NCI-H510A (cell line): ENCODE measurements around the gene EFEMP1.

Source experiments
- DNase-seq: peaks from one replicate; lab custom pipeline; 2025; lab: John Stamatoyannopoulos, UW

Gene EFEMP1

DNA sequence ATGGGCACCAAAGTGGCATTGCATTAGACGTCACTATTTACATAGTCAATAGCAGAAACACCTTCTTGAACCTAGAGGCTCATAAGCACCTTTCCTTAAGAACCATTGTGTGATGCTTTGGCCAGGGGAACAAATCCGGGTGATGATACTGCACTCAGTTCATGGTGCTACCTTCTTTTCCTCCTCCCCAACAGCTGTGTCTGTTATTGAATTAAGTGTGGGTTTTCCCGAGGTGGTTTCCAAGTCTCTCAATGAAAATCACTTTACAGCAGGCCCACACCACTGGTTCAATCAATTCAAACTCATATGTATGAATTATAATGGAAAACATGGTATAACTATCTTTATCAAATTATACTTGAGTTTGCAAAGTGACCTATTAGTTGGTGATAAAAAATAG is 9.3 kb upstream of the EFEMP1 start:
- no peak for DNase-seq

DNA sequence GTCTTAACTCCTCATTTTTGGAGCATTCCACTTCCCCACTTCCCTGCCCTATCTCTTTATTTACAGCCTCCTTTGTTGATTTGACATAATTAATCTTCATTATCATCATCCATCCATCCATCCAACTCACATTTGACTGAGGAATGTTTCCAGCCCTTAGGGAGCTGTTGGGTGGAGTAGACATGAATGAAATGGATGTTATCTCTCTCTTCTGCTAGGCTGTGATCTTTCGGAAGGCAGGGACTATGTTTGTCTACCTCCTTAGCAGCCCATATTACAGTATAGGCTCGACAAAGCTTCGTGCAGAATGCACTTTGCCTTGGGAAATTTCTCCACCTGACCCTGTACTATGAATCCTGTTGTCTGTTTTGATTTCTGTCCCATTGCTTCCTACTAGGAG is 7.7 kb upstream of the EFEMP1 start:
- DNase-seq = no peak

DNA sequence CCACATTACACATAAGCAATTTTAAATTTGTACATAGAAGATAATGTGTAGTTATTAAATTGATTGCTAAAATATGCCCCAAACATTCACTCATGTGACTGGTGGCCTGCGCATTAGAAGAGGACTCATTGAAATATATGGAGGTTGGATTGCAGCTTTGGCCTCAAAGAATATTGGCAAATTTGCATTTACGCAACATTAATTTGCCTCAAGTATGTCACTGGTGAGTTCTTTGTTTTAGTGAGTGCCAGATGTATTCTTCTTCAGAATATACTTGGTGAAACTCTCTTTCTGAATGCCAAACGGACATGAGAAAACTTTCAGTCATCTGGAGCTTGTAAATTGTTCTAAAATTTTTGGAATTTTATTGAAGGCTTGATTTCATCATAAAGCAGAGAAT is 5.9 kb upstream of the EFEMP1 start:
- DNase-seq = no peak

DNA sequence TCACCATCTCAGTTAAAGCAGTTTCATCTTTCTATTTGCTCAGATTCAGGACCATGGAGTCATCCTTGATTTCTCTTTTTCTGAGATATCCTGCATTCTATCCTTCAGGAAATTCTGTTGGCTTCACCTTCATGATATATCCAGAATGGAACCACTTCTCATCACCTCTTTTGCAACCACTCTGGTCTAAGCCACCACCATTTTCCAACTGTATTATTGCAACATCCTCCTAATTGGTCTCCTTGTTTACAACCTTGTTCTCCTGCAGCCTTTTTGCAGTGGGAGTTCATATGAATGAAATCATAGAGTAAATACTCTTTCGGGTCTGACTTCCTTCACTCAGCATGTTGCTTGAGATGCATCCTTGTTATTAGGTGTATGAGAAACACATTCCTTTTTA is 3.4 kb upstream of the EFEMP1 start:
- DNase-seq = no peak

DNA sequence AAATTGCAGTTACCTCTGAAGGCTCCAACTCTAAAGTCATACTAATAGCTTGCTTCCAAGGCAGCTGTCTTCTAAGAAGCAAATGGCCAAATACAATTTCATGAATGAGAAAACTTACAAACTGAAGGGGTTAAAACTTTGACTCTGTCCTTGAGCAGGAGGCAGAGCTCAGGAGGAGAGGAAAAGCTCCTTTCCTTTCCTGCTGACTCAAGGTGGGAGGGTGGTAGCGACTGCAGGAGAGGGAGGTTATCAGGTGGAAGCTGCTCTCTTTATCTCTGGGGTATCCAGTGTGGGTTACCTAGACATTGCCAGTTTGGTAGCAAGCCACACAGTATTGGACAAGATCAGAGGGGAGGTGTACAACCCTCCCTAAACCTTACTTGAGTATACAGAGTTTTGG is 2.7 kb upstream of the EFEMP1 start:
- DNase-seq = no peak

DNA sequence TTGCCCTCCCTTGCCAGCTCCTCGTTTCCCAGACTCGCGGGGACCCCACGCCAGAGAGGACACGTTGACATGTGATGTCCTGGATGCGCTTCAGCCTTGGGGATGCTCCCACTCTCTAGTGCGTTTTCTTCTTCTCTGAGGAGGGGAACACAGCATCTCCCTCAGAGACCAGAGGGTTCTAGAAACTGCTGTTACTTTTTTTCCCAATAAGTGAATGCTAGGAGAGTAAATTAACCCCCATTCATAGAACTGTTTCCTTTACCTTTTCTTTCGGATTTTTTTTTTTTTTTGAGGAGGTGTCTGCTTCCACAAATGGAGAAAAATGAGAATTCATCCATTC is 370 bp upstream of the EFEMP1 start:
- no peak for DNase-seq

DNA sequence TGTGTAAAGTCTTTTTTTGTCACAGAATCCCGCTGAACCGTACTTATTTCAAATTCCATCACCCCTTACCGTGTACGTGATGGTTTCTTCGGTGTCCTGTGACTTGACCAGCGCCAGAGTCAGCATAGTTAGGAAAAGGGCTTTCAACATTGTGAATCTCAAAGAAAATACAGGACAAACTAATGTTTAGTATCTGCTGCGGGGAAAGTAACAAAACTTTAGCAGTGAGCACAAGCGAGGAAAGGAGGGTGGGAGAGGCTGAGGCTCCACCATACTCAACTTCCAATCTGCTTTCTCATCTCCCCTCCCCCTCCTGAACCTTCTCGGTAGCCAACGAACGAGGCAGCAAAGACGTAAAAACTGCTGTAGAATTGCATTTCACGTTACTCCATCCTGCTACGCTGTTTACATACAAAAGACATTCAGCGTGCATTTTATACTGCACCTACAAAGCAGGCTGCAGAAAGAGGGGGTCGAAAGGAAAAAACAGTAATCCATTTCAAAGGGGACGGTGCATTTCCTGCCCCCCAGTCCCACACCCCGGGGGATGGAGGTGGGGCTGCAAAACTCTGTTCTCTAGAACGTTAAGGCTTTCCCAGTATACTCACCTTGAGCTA is 1.2 kb downstream of the EFEMP1 start:
- DNase-seq = no peak

DNA sequence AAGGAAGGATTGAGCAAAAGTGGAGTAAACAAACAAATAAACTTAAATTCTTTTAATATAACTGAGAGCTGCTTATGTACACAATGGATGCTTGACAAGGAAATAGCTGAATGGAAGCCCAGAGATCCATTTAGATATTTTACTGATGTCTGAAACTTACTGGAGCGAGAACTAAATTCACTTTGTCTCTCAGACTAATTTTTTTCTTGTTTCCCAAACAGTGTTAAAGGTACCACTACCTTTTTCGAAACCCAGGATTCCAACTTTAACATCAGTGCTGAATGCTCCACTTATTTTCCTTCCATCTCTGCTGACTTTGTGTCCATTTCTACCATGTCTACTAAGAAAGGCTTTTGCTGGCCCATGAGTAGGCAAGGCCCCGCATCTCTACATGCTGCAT is 4.0 kb downstream of the EFEMP1 start:
- no peak for DNase-seq

DNA sequence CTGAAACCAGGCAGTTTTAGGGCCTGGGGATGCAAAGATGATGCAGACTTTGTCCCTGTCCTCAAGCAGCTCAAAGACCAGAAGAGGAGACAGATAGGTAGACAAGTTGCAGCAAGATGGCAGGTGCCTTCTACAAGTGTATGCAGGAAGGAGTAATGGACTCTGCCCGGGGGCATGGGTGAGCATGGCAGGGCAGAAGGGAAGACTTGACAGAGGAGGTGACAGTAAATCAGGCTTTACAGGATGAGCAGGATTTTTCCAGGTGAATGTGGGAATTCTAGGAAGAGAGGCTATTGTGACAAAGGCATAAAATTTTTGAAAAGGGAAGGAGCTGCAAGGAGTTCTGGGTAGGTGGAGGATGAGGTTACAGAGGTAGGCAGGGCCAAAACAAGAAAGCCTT is 4.7 kb downstream of the EFEMP1 start:
- no peak for DNase-seq

DNA sequence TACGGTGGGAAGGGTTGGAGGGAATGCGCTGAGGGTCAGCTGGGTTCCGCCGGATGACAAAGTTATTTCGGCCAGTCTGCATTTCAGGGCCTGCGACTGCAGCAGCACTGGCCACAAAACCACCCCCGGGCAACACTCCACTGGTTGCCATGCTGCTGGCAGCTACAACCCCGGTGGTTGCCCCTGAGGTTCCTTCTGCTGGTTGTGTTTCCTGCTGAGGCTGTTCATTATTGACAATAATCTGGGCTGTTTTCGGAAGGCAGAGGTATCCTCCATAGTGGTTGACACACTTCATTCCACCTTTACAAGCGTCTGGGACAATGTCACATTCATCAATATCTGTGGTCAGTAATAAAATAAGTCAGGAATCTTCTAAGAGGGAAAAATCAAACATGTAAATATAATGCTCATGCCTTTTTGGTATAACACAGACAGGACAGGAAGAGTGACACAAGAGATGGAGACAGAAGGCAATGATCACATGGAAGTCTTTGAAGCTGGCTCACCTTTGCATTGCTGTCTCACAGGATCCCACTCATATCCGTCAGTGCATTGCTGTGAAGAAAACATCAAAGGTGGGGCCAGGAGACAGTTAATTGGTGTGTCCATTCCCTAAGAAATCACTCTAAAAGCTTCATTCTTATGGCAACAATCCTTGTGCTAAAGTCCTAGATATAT is 5.7 kb downstream of the EFEMP1 start:
- no peak for DNase-seq

DNA sequence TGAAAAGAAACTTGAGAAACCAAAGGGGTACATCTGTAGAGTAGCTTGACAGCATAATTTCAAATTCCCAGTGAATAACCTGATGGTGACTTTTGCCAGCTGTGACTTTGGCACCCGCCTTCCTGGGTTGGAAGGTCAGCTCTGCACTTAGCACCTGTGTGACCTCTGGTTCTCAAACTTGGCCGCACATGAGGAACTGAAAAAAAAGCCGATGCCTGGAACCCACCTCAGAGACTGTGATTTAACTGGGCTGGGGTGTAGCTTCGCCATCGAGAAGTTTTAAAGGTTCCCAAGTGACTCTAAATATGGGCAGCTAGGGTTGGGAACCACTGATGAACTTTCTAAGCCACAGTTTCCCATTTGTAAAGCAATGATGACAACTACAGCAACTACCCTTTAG is 6.5 kb downstream of the EFEMP1 start:
- DNase-seq = no peak

DNA sequence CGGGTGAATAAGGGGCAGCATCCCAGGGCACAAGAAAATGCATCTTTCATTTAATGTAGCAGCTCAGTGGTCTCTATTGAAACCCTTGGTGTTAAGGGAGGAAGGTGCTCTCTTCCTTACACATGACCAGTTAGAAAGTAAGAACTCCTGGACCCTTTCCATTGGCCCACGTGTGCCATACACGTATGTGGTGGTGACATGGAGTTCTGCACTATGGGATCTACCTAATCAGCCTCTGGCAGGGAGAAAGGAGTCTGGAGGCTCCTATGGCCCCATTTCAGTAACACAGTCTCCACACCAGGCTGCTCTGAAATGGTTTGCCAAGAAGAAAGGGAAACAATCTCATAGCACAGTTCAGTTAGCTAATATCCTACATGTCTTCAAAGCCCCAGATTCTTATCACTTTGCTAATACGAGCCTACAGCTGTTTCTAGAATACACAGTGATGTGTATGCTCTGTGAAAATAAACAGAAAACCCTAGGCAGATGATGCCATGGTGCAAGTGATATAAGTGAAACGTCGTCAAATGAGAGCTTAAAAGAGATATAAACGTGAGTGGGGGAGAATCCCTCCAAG is 7.0 kb downstream of the EFEMP1 start:
- DNase-seq = no peak

DNA sequence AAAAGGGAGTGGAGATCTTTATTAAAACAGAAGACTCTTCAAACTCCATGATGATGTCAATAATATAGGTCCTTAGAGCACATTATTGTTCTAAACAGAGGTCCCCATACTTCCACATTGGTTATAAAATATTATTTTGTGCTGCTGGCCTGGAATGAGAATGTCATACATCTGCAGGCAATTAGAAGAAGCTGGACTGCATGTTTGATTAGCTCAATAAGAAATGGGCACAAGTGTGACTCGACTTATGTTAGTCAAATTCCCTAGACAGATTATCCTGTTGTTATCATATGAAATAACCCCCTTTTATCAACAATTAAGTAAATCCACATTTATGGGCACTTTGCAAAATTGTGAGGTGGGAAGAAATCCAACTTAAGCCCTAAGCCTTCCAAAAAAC is 8.8 kb downstream of the EFEMP1 start:
- no peak for DNase-seq

DNA sequence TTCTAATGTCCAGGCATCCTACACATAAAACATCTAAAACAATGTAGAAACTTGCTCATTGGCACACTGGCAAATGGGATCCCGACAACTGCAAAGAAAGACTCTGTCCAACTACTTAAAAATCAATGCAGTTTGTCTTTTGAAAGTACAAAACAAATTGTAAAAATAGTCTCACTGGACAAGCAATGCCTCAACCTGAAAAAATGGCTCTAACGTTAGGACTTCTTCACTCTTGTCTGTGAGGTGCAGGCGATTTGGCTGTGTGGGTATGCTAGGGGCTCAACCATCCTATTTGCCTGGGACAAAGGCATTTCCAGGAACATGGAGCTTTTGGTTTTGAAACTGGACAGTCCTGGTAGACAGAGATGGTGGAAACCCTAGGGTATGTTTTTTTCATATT is 10.7 kb downstream of the EFEMP1 start:
- no peak for DNase-seq

DNA sequence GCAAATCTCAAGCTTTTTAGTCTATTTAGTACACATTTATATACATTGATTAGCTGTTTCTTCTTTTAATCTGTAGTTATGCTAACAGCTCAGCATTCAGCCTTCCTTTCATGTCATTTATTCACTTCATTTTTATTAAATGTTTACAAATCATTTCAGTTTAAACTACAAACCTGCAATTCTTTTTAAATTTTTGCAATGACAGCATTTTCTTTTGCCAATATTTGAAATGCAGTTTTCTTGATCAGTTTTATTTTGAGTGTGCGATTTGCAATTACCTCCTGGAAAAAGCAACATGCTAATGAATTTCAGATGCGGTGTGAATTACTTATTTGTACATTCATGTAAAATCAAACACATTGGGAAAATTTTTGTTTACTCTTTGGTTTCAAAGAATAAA is 13.5 kb downstream of the EFEMP1 start:
- DNase-seq = no peak

DNA sequence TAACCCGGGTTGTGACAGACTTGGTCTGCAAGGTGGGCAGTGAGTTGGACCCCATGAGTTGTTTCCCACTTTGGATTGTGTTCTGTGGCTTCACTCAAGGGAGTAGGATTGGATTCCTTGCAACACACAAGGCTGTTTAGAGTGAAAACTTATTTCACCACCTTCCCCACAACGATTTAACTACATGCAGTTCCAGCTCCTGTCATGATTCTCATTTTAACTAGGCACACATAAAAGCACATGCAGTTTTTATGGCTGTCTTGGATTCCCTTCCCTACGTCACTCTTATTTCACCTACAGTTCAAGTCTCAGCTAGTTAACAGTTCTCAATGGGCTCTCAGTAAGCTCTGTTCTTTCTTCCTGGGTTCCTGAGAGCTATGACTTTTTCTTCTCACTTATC is 15.9 kb downstream of the EFEMP1 start:
- DNase-seq = no peak

DNA sequence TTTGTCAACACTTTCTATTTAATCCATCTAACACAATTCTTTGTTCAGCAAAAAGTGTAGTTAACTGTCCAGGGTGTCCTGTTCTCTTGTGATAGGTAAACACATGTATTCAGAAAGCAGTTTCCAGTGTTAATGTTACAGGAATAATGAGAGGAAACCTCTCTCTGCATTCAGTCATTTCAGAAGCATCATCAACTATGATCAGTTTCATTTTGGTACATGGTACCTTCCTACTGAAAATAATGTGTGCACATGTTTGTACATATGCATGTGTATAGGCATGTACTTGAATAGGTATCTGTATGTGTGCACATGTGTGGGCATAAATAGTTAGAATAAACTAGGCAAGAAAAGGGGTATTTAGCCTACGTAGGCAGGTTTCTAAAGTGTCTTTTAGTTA is 16.6 kb downstream of the EFEMP1 start:
- no peak for DNase-seq

DNA sequence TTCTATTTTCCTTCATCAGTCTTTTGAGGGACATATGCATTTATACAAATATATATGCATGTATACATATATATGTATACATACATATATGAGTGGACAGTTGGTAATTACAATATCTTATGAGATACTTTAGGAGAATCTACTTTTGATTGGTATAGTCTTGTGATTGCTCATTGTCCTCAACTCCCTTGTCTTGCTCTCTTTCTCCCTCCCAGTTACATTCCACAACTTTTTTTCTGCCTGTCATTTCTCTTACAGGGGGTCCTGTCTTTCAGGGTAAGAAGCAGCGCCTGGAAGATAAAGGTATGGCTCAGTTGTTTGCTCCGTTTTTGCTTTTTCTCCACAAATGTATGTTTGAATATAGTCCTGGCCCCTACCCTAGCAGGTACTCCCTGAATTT is 19.9 kb downstream of the EFEMP1 start:
- DNase-seq = no peak

DNA sequence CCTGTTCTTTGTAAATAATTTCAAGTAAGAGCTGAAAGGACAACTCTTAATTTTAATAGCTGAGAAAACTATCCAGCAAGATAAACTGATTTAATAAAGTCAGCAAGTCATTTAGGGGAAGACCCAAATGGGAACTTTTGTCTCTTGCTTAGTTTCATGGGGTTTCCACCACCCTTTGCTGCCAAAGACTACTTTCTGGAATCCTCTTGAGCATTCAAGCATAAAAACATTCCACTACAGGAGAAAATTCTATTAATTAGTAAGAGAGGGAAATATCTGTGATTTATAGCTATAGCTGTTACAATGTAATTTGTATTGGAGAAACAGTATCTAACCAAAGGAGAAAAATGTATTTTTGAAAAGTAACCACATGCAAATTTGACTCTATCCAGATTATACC is 20.6 kb downstream of the EFEMP1 start:
- DNase-seq = no peak

DNA sequence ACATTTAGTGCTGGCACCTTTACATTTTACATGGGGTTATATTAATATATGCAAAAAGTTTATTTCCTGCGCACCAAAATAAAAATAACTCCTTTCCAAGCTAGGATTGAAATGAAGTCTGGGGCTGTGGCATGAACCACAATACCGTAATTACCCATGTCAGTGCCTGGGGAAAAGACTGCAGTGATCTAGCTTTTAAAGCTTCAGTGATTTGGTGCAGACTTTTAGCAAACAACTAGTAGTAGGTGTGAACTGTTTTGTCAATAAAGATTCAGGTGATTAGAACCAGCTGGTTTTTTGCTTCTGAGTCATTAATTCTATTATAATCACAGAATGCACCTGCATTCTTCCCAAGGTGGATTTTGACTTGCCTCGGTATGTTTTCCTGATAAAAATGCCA is 21.2 kb downstream of the EFEMP1 start:
- DNase-seq = no peak

DNA sequence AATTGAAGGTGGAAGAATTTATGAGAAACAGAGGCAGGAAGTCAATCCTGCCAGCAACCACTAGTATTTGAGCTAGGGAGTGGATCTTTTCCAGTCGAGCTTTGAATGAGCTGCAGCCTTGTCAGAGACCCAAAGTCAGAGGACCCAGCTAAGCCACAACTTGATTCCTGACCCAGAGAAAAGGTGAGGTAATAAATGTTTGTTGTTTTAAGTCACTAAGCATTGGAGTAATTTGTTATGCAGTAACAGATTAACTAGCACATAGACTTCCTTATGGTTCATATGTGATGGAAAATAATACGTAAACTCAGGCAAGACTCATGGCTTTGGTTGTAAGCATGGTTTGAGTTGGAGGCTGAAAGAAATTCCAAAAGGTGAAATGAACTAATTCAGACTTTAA is 21.6 kb downstream of the EFEMP1 start:
- DNase-seq = no peak

DNA sequence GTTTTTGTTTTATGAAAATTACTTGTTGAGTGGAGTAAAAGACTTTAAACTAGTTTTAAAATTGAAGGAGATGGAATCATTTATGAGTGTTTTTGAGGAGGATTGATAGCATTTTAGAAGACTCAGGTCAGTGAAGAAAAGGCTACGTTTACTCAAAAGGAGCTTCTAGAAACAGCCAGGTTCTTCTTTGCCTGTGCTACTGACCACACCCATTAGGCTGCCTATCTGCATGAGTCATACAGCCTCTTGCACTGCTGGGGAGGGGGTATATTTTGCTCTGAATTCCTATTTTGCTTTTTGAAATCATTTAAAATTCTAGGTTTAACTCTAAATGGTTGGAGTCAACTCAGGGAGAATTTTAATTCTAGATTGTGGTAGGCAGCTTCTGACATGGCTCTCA is 22.3 kb downstream of the EFEMP1 start:
- no peak for DNase-seq

DNA sequence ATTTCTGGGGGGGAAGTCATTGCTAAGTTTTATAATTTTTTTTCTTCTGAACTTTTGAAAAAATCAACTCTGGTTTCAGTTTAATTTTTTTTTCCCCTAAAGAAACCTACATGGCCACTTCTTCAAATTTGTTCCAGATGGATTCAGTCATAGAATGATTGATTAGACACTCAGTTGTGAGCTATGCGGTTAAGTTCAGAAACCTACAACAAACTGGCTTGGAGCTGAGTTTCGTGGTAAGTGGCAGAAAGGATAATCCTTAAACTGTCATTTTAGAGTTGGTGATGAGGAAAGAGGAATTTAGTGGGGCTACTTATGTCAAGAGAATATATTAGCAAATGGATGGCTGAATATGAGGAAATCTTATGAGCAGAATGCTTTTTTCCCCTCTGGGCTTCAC is 23.7 kb downstream of the EFEMP1 start:
- no peak for DNase-seq

DNA sequence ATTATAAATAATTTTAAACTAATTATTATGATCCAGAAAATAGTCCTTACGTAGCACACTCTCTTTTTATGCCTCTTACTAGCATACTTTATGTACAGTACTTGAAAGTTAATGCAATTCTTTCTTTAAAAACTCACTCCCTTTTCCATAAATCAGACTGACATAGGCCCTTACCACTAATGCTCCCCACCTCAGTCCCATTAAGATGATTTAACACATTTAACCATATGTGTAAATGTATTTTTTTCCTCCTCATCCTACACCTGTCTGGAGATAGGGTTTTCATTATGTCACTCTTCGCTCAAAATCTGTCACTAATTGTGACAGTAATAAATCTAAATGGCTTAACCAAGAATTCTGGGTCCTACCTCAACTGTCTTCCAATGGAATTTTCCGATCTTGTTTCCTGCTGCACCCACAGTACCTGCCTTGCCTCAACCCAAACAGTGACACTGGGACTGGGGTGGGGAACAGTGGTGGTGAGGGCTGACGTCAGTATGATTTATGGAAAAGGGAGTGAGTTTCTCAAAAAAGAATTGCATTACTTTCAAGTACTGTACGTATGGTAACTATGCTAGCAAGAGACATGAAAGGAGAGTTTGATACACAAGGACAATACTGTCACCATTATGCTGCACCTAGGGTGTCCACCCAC is 25.1 kb downstream of the EFEMP1 start:
- DNase-seq = no peak
